Measurements from ENCODE around the gene KCNJ15.

GRCh38 chr21:38346286-38346685, 89.5 kb downstream of the KCNJ15 start:
- no peak for TF ChIP-seq CTCF (conservative IDR thresholded peaks at IDR 0.05; ENCODE audit: low read depth, low read length)
- no peak for TF ChIP-seq BHLHE40 (IDR thresholded peaks at IDR 0.05; ENCODE audit: low read depth, low read length)
- TF ChIP-seq POLR2A (IDR thresholded peaks at IDR 0.05; ENCODE audit: low read depth, low read length) = no peak

Data from IMR-90 (cell line).